ENCODE measurements around the gene GMDS. TPM values are rescaled to one million over a fixed set of nuclear protein-coding genes. Genes with fewer than 3 reads are reported as not detected.

GMDS gene
- total RNA-seq, 6 experiments from 2014 or later = 13.2 to 18.0 (median 14.7) TPM

DNA sequence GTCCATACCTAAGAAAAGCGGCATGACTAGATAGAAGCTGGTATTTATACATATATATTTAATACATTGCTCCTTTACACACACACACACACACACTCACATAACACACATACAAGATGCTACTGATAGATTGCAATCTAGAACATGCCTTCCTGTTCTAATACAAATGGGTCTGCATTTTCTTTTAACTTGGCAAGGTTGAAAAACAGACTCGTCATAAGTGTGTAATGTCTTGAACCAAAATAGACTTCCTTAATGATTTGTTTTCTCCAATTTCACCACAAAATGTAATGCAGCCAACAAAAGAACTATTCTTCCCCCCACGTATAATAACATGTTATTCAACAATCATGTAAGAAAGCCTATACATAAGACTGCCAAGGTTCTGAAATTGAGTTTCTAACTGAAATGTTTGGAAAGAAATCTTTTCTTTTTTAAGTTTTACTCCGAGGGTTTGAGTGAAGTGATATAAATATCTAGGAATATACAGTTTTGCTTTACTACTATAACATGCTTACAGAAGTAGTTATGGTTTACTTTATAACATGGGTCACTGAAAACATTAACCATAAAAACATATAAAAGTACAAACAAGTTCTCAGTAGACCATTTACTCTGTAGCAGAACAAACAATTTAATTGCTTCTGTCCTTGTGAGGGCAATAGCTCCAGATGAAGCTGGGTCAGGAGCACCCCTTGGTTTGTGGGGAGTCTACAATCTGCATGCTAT lies 428.2 kb downstream of the GMDS start:
- TF ChIP-seq, protein P1, sequence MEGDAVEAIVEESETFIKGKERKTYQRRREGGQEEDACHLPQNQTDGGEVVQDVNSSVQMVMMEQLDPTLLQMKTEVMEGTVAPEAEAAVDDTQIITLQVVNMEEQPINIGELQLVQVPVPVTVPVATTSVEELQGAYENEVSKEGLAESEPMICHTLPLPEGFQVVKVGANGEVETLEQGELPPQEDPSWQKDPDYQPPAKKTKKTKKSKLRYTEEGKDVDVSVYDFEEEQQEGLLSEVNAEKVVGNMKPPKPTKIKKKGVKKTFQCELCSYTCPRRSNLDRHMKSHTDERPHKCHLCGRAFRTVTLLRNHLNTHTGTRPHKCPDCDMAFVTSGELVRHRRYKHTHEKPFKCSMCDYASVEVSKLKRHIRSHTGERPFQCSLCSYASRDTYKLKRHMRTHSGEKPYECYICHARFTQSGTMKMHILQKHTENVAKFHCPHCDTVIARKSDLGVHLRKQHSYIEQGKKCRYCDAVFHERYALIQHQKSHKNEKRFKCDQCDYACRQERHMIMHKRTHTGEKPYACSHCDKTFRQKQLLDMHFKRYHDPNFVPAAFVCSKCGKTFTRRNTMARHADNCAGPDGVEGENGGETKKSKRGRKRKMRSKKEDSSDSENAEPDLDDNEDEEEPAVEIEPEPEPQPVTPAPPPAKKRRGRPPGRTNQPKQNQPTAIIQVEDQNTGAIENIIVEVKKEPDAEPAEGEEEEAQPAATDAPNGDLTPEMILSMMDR (IDR thresholded peaks at IDR 0.05) = no peak
- H3K27me3 Mint-ChIP-seq (ENCODE audit: insufficient read depth) = peaks cover 1% of the 10 kb centered on the region; the same call in 1 of the 2 replicates
- peak; percentile 15 for DNase-seq
- no peak overlapping the region for H3K27ac Mint-ChIP-seq
- peaks cover 37% of the 10 kb centered on the region for H3K4me1 Mint-ChIP-seq (ENCODE audit: low read depth)
- H3K4me3 Mint-ChIP-seq = no peak overlapping the region
- no peaks in the 10 kb centered on the region for H3K9me3 Mint-ChIP-seq
- no peaks in the 10 kb centered on the region for H3K36me3 Mint-ChIP-seq (ENCODE audit: low read depth)

DNA sequence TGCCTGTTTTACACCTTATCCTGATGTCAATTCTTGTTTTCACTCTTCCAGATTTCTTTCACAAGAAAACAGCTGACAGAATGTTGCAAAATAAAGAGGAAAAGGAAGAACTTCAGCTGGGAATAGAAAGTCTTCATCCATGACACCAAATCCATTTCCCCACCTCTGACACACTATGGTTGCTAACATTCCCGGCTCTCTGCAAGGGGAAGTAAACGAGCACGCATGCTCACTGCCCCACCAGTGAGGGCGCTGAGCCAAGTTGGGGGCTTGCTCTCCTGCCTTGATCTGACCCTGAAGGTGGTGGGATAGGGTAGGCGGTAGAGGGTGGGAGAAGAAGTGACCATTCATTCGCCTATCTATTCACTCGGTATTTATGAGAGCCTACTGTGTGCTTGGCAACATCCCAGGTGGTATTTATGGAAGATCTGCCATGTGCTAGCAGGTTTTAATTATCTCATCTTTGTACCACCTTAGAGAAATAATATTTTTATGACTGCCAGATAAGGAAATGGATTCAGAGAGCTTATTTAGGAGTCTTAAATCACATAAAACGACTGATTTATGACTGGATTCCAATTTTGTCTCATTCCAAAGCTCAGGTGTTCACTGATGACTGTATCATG lies 429.5 kb downstream of the GMDS start:
- TF ChIP-seq, protein P1 (IDR thresholded peaks at IDR 0.05) = no peak
- Mint-ChIP-seq H3K4me3 (no peak overlapping the region), H3K9me3 (no peaks in the 10 kb centered on the region), H3K27me3 (ENCODE audit: insufficient read depth) (peaks cover 1% of the 10 kb centered on the region; the same call in 1 of the 2 replicates), H3K4me1 (ENCODE audit: low read depth) (peaks cover 27% of the 10 kb centered on the region), H3K27ac (no peak overlapping the region), H3K36me3 (ENCODE audit: low read depth) (no peaks in the 10 kb centered on the region)
- no peak for DNase-seq

DNA sequence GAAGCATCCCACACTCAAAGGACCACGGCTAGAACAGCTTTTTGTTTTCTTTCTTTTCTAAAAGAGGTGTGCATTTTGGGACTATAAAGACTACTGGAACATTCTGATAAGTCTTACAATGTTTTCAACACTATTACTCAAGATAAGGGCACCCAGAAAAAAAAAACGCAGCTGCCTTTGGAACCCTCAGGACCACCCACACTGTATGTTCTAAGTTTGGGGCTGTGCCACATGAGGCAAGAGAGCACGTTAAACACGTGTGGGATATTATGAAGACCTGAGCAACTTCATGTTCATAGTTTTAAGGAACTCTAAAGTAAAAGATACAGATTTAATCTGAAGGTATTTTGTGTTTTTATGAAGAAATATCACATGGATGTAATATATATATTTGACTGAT lies 431.1 kb downstream of the GMDS start:
- no peak for DNase-seq
- Mint-ChIP-seq H3K36me3 (ENCODE audit: low read depth) (no peaks in the 10 kb centered on the region), H3K27ac (no peak overlapping the region), H3K27me3 (ENCODE audit: insufficient read depth) (peaks cover 1% of the 10 kb centered on the region; the same call in 1 of the 2 replicates), H3K9me3 (no peaks in the 10 kb centered on the region), H3K4me1 (ENCODE audit: low read depth) (peaks cover 19% of the 10 kb centered on the region), H3K4me3 (no peak overlapping the region)
- TF ChIP-seq, protein P1 (IDR thresholded peaks at IDR 0.05) = no peak

DNA sequence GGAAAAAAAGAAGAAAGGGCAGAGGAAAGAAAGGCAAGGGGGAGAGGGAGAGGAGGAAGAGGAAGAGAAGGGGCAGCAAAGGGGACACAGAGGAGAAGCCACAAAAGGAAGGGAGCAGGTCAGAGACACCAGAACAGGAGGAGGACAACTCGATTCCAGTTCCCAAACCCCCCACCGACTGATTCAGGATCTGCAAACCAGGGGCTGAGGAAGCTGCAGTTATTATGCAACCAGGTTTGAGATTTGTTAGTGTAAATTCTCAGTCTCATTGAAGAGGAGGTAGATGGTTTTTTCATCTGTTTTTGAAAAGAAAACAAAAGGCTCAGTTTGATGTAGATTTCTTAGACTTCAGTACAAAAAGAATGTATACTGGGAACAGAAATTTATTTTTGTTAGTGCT lies 432.9 kb downstream of the GMDS start:
- Mint-ChIP-seq H3K27ac (no peak overlapping the region), H3K4me3 (no peak overlapping the region), H3K36me3 (ENCODE audit: low read depth) (no peaks in the 10 kb centered on the region), H3K9me3 (no peaks in the 10 kb centered on the region), H3K4me1 (ENCODE audit: low read depth) (peaks cover 16% of the 10 kb centered on the region), H3K27me3 (ENCODE audit: insufficient read depth) (peaks cover 1% of the 10 kb centered on the region; the same call in 1 of the 2 replicates)
- TF ChIP-seq, protein P1 (IDR thresholded peaks at IDR 0.05) = no peak
- no peak for DNase-seq

DNA sequence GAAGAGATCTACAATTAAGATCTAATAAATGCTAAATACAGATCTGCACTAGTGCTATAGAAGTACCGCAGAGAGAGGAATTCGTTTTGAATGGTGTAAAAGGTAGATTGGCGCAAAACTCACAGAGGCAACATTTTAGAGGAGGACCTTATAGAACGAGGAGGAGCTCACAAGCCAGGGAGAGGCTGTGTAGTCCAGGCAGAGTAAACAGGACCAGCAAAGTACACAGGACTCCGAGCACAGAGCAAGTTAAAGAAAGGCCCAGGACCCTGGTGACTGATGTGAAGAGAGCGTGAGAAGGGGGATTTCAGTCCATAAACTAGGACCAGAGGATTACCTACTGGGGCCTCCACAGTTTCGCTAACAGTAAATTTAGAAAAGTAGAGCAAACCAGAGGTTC lies 433.4 kb downstream of the GMDS start:
- Mint-ChIP-seq H3K36me3 (ENCODE audit: low read depth) (no peaks in the 10 kb centered on the region), H3K27me3 (ENCODE audit: insufficient read depth) (peaks cover 1% of the 10 kb centered on the region; the same call in 1 of the 2 replicates), H3K4me1 (ENCODE audit: low read depth) (peaks cover 11% of the 10 kb centered on the region), H3K27ac (no peak overlapping the region), H3K9me3 (no peaks in the 10 kb centered on the region), H3K4me3 (no peak overlapping the region)
- TF ChIP-seq, protein P1 (IDR thresholded peaks at IDR 0.05) = no peak
- no peak for DNase-seq
